ENCODE data around the gene GP1BB. TPM values are rescaled to one million over a fixed set of nuclear protein-coding genes. Genes with fewer than 3 reads are reported as not detected.
A peak's percentile ranks its signal among the peaks of the same experiment; 100 is the strongest.

The GP1BB gene
- total and polyA plus RNA-seq, 2 experiments from 2014 or later: 4.9 to 10.2 TPM

- no peaks in the 10 kb centered on the region for H3K4me1 ChIP-seq (ENCODE audit: insufficient read depth)
- in situ Hi-C loops (cut with MboI): no loop called here
- no peaks in the 10 kb centered on the region; the same call in 1 of the 2 replicates for H3K27me3 ChIP-seq (replicated peaks; ENCODE audit: insufficient read depth)
- no peak for TF ChIP-seq EZH2 (IDR thresholded peaks at IDR 0.05; ENCODE audit: insufficient read depth, poor library complexity, severe bottlenecking)
- TF ChIP-seq EZH2phosphoT487 (IDR thresholded peaks at IDR 0.05; ENCODE audit: insufficient read depth, low read depth): no peak
- H4K20me1 ChIP-seq (ENCODE audit: insufficient read depth): no peaks in the 10 kb centered on the region
- H3K79me2 ChIP-seq (ENCODE audit: insufficient read depth): no peaks in the 10 kb centered on the region
- H3K9me2 ChIP-seq (ENCODE audit: insufficient read depth): no peaks in the 10 kb centered on the region
- no peaks in the 10 kb centered on the region for H3F3A ChIP-seq (ENCODE audit: insufficient read depth)
- 63 to 69% methylated on average over 9 of the region's 9 CpGs for WGBS, 2 experiments (ENCODE audit: low coverage in 1 of 2, low lambda C conversion rate in 2 of 2, missing lambda C conversion rate in 2 of 2)
- no peaks in the 10 kb centered on the region for H3K9me3 ChIP-seq (ENCODE audit: low read depth)
- H3K4me3 ChIP-seq: no peak overlapping the region
- H3K27ac ChIP-seq: no peak overlapping the region
- no peak overlapping the region for H2AFZ ChIP-seq
- no peak overlapping the region for H3K9ac ChIP-seq
- no peak for DNase-seq
- H3K4me2 ChIP-seq (ENCODE audit: unreplicated experiment): no peak overlapping the region
- no peaks in the 10 kb centered on the region for H3K36me3 ChIP-seq (ENCODE audit: low read depth)
These were observed 19.5 kb upstream of the GP1BB start for GRCh38 chr22:19703869-19704268.

GRCh38 chr22:19704355-19705015 lies 18.9 kb upstream of the GP1BB start:
- Histone ChIP-seq H3K9ac (no peak overlapping the region), H2AFZ (no peak overlapping the region), H3K4me2 (ENCODE audit: unreplicated experiment) (no peak overlapping the region), H3F3A (ENCODE audit: insufficient read depth) (no peaks in the 10 kb centered on the region), H3K36me3 (ENCODE audit: low read depth) (no peaks in the 10 kb centered on the region), H4K20me1 (ENCODE audit: insufficient read depth) (no peaks in the 10 kb centered on the region), H3K79me2 (ENCODE audit: insufficient read depth) (no peaks in the 10 kb centered on the region), H3K4me3 (no peak overlapping the region), H3K27ac (no peak overlapping the region), H3K9me3 (ENCODE audit: low read depth) (no peaks in the 10 kb centered on the region), H3K27me3 (replicated peaks; ENCODE audit: insufficient read depth) (no peaks in the 10 kb centered on the region; the same call in 1 of the 2 replicates), H3K9me2 (ENCODE audit: insufficient read depth) (no peaks in the 10 kb centered on the region), H3K4me1 (ENCODE audit: insufficient read depth) (0 out of 2 replicates have a peak, but pooled peaks cover 5% of the 10 kb centered on the region)
- in situ Hi-C loops (cut with MboI): no loop called here
- no peak for TF ChIP-seq EZH2phosphoT487 (IDR thresholded peaks at IDR 0.05; ENCODE audit: insufficient read depth, low read depth)
- no peak for TF ChIP-seq EZH2 (IDR thresholded peaks at IDR 0.05; ENCODE audit: insufficient read depth, poor library complexity, severe bottlenecking)
- WGBS, 2 experiments (ENCODE audit: low coverage in 1 of 2, low lambda C conversion rate in 2 of 2, missing lambda C conversion rate in 2 of 2): 81 to 82% methylated on average over 15 of the region's 15 CpGs
- DNase-seq: no peak

- no peak overlapping the region for H3K4me2 ChIP-seq (ENCODE audit: unreplicated experiment)
- H4K20me1 ChIP-seq (ENCODE audit: insufficient read depth): no peaks in the 10 kb centered on the region
- TF ChIP-seq EZH2phosphoT487 (IDR thresholded peaks at IDR 0.05; ENCODE audit: insufficient read depth, low read depth): no peak
- no peak for TF ChIP-seq EZH2 (IDR thresholded peaks at IDR 0.05; ENCODE audit: insufficient read depth, poor library complexity, severe bottlenecking)
- H3K9ac ChIP-seq: no peak overlapping the region
- in situ Hi-C loops (cut with MboI): no loop called here
- no peak overlapping the region for H3K27ac ChIP-seq
- DNase-seq: no peak
- WGBS, 2 experiments (ENCODE audit: low coverage in 1 of 2, low lambda C conversion rate in 2 of 2, missing lambda C conversion rate in 2 of 2): 67 to 71% methylated on average over 14 of the region's 14 CpGs
- H2AFZ ChIP-seq: no peak overlapping the region
- no peak overlapping the region for H3K4me3 ChIP-seq
- H3K36me3 ChIP-seq (ENCODE audit: low read depth): no peaks in the 10 kb centered on the region
- 0 out of 2 replicates have a peak, but pooled peaks cover 6% of the 10 kb centered on the region for H3K4me1 ChIP-seq (ENCODE audit: insufficient read depth)
- no peaks in the 10 kb centered on the region for H3K9me2 ChIP-seq (ENCODE audit: insufficient read depth)
- H3K79me2 ChIP-seq (ENCODE audit: insufficient read depth): no peaks in the 10 kb centered on the region
- H3K27me3 ChIP-seq (replicated peaks; ENCODE audit: insufficient read depth): no peaks in the 10 kb centered on the region; the same call in 1 of the 2 replicates
- no peaks in the 10 kb centered on the region for H3F3A ChIP-seq (ENCODE audit: insufficient read depth)
- H3K9me3 ChIP-seq (ENCODE audit: low read depth): no peaks in the 10 kb centered on the region
These were observed 18.0 kb upstream of the GP1BB start for GRCh38 chr22:19705181-19705934.

GRCh38 chr22:19706661-19707151 lies 16.6 kb upstream of the GP1BB start:
- no peaks in the 10 kb centered on the region for H3K79me2 ChIP-seq (ENCODE audit: insufficient read depth)
- 72 to 82% methylated on average over 7 of the region's 7 CpGs for WGBS, 2 experiments (ENCODE audit: low coverage in 1 of 2, low lambda C conversion rate in 2 of 2, missing lambda C conversion rate in 2 of 2)

More at GRCh38 chr22:19706661-19707151, 16.6 kb upstream of the GP1BB start:
- no peak overlapping the region for H3K4me3 ChIP-seq
- H3K36me3 ChIP-seq (ENCODE audit: low read depth): no peaks in the 10 kb centered on the region
- H3K4me1 ChIP-seq (ENCODE audit: insufficient read depth): 0 out of 2 replicates have a peak, but pooled peaks cover 6% of the 10 kb centered on the region
- no peak overlapping the region for H3K9ac ChIP-seq
- in situ Hi-C loops (cut with MboI): no loop called here
- H3K27ac ChIP-seq: no peak overlapping the region
- no peak overlapping the region for H3K4me2 ChIP-seq (ENCODE audit: unreplicated experiment)
- no peaks in the 10 kb centered on the region for H3K9me2 ChIP-seq (ENCODE audit: insufficient read depth)
- TF ChIP-seq EZH2phosphoT487 (IDR thresholded peaks at IDR 0.05; ENCODE audit: insufficient read depth, low read depth) (no peak), EZH2 (IDR thresholded peaks at IDR 0.05; ENCODE audit: insufficient read depth, poor library complexity, severe bottlenecking) (no peak)
- no peaks in the 10 kb centered on the region for H4K20me1 ChIP-seq (ENCODE audit: insufficient read depth)
- peak; percentile 38 for DNase-seq
- no peaks in the 10 kb centered on the region for H3K9me3 ChIP-seq (ENCODE audit: low read depth)
- H2AFZ ChIP-seq: no peak overlapping the region
- H3F3A ChIP-seq (ENCODE audit: insufficient read depth): no peaks in the 10 kb centered on the region
- no peaks in the 10 kb centered on the region; the same call in 1 of the 2 replicates for H3K27me3 ChIP-seq (replicated peaks; ENCODE audit: insufficient read depth)
